Activated naive CD4-positive, alpha-beta T cell treated with anti-CD3 and anti-CD28 coated beads for 36 hours (primary cell): ENCODE data around the gene PLCB4. TPM values are rescaled to one million over a fixed set of nuclear protein-coding genes. Genes with fewer than 3 reads are reported as not detected.

Experiments
- CTCF ChIA-PET: fragments of 350-600 bp; sonication (Branson Sonifier 250); formaldehyde crosslinking; loops from one replicate; lab custom pipeline; 2021; ENCODE audit warnings: antibody characterized with exemption; lab: Charles Lee
- DNase-seq: peaks from one replicate; pipeline ENCODE4 v3.0.0-alpha.2; 2020
- H3K27ac Mint-ChIP-seq: one replicate; pipeline ENCODE4 v1.8.0; 2021; ENCODE audit warnings: mild to moderate bottlenecking, mixed read lengths
- H3K27me3 Mint-ChIP-seq: one replicate; pipeline ENCODE4 v1.8.0; 2021; ENCODE audit warnings: low read depth, mixed read lengths
- H3K36me3 Mint-ChIP-seq: one replicate; pipeline ENCODE4 v1.8.0; 2021; ENCODE audit warnings: low read depth, mixed read lengths
- H3K4me1 Mint-ChIP-seq: one replicate; pipeline ENCODE4 v1.8.0; 2021; ENCODE audit warnings: low read depth, mixed read lengths
- H3K4me3 Mint-ChIP-seq: one replicate; pipeline ENCODE4 v1.8.0; 2021; ENCODE audit warnings: mild to moderate bottlenecking, moderate library complexity, mixed read lengths
- H3K9me3 Mint-ChIP-seq: one replicate; pipeline ENCODE4 v1.8.0; 2021; ENCODE audit warnings: mixed read lengths
- intact Hi-C: fragments of 100-400 bp; cut with micrococcal nuclease; formaldehyde crosslinking; loops from one replicate; pipeline ENCODE4 v1.15.1; 2023
- total RNA-seq, 2 experiments: library from RNA; stranded (reverse); gene quantifications; one replicate each; pipeline ENCODE4 v1.2.3, GENCODE V29; 2021

PLCB4 gene
- total RNA-seq, 2 experiments from 2014 or later, result not detected

GRCh38 chr20:9280666-9281065, 211.8 kb downstream of the PLCB4 start:
- Mint-ChIP-seq H3K27me3 (peaks cover 4% of the 10 kb centered on the region), H3K4me3 (no peak overlapping the region), H3K9me3 (peaks cover 2% of the 10 kb centered on the region), H3K4me1 (no peaks in the 10 kb centered on the region), H3K27ac (no peak overlapping the region), H3K36me3 (no peaks in the 10 kb centered on the region)
- intact Hi-C loops, result no loop called here
- CTCF ChIA-PET, result no interaction called here
- DNase-seq, result no peak

- peaks cover 4% of the 10 kb centered on the region for H3K27me3 Mint-ChIP-seq
- CTCF ChIA-PET, result no interaction called here
- H3K36me3 Mint-ChIP-seq, result no peaks in the 10 kb centered on the region
- DNase-seq, result no peak
- no peaks in the 10 kb centered on the region for H3K9me3 Mint-ChIP-seq
- H3K4me3 Mint-ChIP-seq, result no peak overlapping the region
- H3K27ac Mint-ChIP-seq, result no peak overlapping the region
- intact Hi-C loops, result no loop called here
- H3K4me1 Mint-ChIP-seq, result no peaks in the 10 kb centered on the region
Measured at GRCh38 chr20:9281803-9282202, 212.9 kb downstream of the PLCB4 start.

- H3K27me3 Mint-ChIP-seq, result peaks cover under 1% of the 10 kb centered on the region
- H3K27ac Mint-ChIP-seq, result no peak overlapping the region
- H3K4me3 Mint-ChIP-seq, result no peak overlapping the region
- CTCF ChIA-PET, result no interaction called here
- no peaks in the 10 kb centered on the region for H3K9me3 Mint-ChIP-seq
- no peaks in the 10 kb centered on the region for H3K4me1 Mint-ChIP-seq
- no peaks in the 10 kb centered on the region for H3K36me3 Mint-ChIP-seq
- no peak for DNase-seq
- intact Hi-C loops, result no loop called here
Measured at GRCh38 chr20:9285617-9286016, 216.7 kb downstream of the PLCB4 start.

GRCh38 chr20:9286501-9287461, 217.9 kb downstream of the PLCB4 start:
- DNase-seq, result no peak
- Mint-ChIP-seq H3K27me3 (no peaks in the 10 kb centered on the region), H3K36me3 (no peaks in the 10 kb centered on the region), H3K9me3 (no peaks in the 10 kb centered on the region), H3K4me3 (no peak overlapping the region), H3K4me1 (no peaks in the 10 kb centered on the region), H3K27ac (no peak overlapping the region)
- CTCF ChIA-PET, result no interaction called here
- intact Hi-C loops, result no loop called here

GRCh38 chr20:9287826-9288225, 218.9 kb downstream of the PLCB4 start:
- CTCF ChIA-PET, result no interaction called here
- H3K27me3 Mint-ChIP-seq, result no peaks in the 10 kb centered on the region
- no peak overlapping the region for H3K4me3 Mint-ChIP-seq
- no peaks in the 10 kb centered on the region for H3K9me3 Mint-ChIP-seq
- H3K4me1 Mint-ChIP-seq, result no peaks in the 10 kb centered on the region
- intact Hi-C loops, result no loop called here
- H3K27ac Mint-ChIP-seq, result no peak overlapping the region
- H3K36me3 Mint-ChIP-seq, result no peaks in the 10 kb centered on the region
- no peak for DNase-seq

GRCh38 chr20:9290331-9290730, 221.4 kb downstream of the PLCB4 start:
- DNase-seq, result no peak
- H3K36me3 Mint-ChIP-seq, result no peaks in the 10 kb centered on the region
- CTCF ChIA-PET, result no interaction called here
- intact Hi-C loops, result no loop called here
- no peaks in the 10 kb centered on the region for H3K9me3 Mint-ChIP-seq
- H3K4me3 Mint-ChIP-seq, result no peak overlapping the region
- peaks cover 1% of the 10 kb centered on the region for H3K27me3 Mint-ChIP-seq
- H3K27ac Mint-ChIP-seq, result no peak overlapping the region
- no peaks in the 10 kb centered on the region for H3K4me1 Mint-ChIP-seq

GRCh38 chr20:9293145-9293544, 224.3 kb downstream of the PLCB4 start:
- Mint-ChIP-seq H3K27me3 (peaks cover 1% of the 10 kb centered on the region), H3K27ac (no peak overlapping the region), H3K36me3 (no peaks in the 10 kb centered on the region), H3K4me1 (no peaks in the 10 kb centered on the region), H3K4me3 (no peak overlapping the region), H3K9me3 (no peaks in the 10 kb centered on the region)
- CTCF ChIA-PET, result no interaction called here
- intact Hi-C loops, result no loop called here
- DNase-seq, result no peak

GRCh38 chr20:9294041-9294440, 225.2 kb downstream of the PLCB4 start:
- Mint-ChIP-seq H3K36me3 (no peaks in the 10 kb centered on the region), H3K4me3 (no peak overlapping the region), H3K9me3 (no peaks in the 10 kb centered on the region), H3K27me3 (peaks cover 1% of the 10 kb centered on the region), H3K27ac (no peak overlapping the region), H3K4me1 (no peaks in the 10 kb centered on the region)
- DNase-seq, result no peak
- CTCF ChIA-PET, result interaction anchor here (0.6 kb wide), 1 partner anchor 754 kb away, joined by 3 read pairs; no protein-coding TSS in a partner anchor
- intact Hi-C loops, result no loop called here

GRCh38 chr20:9298906-9299305, 230.0 kb downstream of the PLCB4 start:
- peaks cover 3% of the 10 kb centered on the region for H3K9me3 Mint-ChIP-seq
- intact Hi-C loops, result no loop called here
- no peak overlapping the region for H3K27ac Mint-ChIP-seq
- H3K4me3 Mint-ChIP-seq, result no peak overlapping the region
- no peaks in the 10 kb centered on the region for H3K36me3 Mint-ChIP-seq
- H3K27me3 Mint-ChIP-seq, result peaks cover 1% of the 10 kb centered on the region
- H3K4me1 Mint-ChIP-seq, result no peaks in the 10 kb centered on the region
- no peak for DNase-seq
- CTCF ChIA-PET, result no interaction called here

GRCh38 chr20:9300080-9300479, 231.2 kb downstream of the PLCB4 start:
- Mint-ChIP-seq H3K4me3 (no peak overlapping the region), H3K27ac (no peak overlapping the region), H3K36me3 (no peaks in the 10 kb centered on the region), H3K9me3 (peaks cover 3% of the 10 kb centered on the region), H3K27me3 (peaks cover 1% of the 10 kb centered on the region), H3K4me1 (no peaks in the 10 kb centered on the region)
- intact Hi-C loops, result no loop called here
- DNase-seq, result no peak
- CTCF ChIA-PET, result no interaction called here

GRCh38 chr20:9300534-9300933, 231.6 kb downstream of the PLCB4 start:
- Mint-ChIP-seq H3K27me3 (no peaks in the 10 kb centered on the region), H3K36me3 (no peaks in the 10 kb centered on the region), H3K4me3 (no peak overlapping the region), H3K9me3 (peaks cover 3% of the 10 kb centered on the region), H3K27ac (no peak overlapping the region), H3K4me1 (no peaks in the 10 kb centered on the region)
- DNase-seq, result no peak
- intact Hi-C loops, result no loop called here
- CTCF ChIA-PET, result no interaction called here

GRCh38 chr20:9301129-9302090, 232.5 kb downstream of the PLCB4 start:
- H3K27ac Mint-ChIP-seq, result no peak overlapping the region
- no peak for DNase-seq
- intact Hi-C loops, result no loop called here
- no peaks in the 10 kb centered on the region for H3K36me3 Mint-ChIP-seq
- CTCF ChIA-PET, result no interaction called here
- no peaks in the 10 kb centered on the region for H3K27me3 Mint-ChIP-seq
- peaks cover 3% of the 10 kb centered on the region for H3K9me3 Mint-ChIP-seq
- H3K4me1 Mint-ChIP-seq, result no peaks in the 10 kb centered on the region
- H3K4me3 Mint-ChIP-seq, result no peak overlapping the region
